Tibial artery (tissue), 4 donors: ENCODE data around the gene SEPTIN6.

Experiments used
- DNase-seq, 2 donors: peaks; one replicate each; pipeline ENCODE4 v3.0.0-alpha.2; 2019
- H3K27ac ChIP-seq, 2 donors: fragments of 200-600 bp; sonication (generic) in 1 of 2; 1 replicate in 1 of 2; 2 replicates in 1 of 2; pipeline ENCODE4 v1.5.1; 2018 to 2019; ENCODE audit warnings: mild to moderate bottlenecking in 1 of 2
- H3K27me3 ChIP-seq, 2 donors: fragments of 200-600 bp; sonication (generic) in 1 of 2; one replicate each; pipeline versions ENCODE4 v1.5.1 to v1.6.0; 2016 to 2019
- H3K36me3 ChIP-seq, 3 donors: fragments of 200-600 bp; sonication (generic) in 2 of 3; one replicate each; pipeline ENCODE4 v1.5.1; 2016 to 2019; ENCODE audit warnings: mild to moderate bottlenecking in 2 of 3
- H3K4me1 ChIP-seq, 4 donors: fragments of 200-600 bp; sonication (generic) in 2 of 4; 1 replicate in 3 of 4; 2 replicates in 1 of 4; pipeline ENCODE4 v1.5.1; 2016 to 2019
- H3K4me3 ChIP-seq, 2 donors: fragments of 200-600 bp; sonication (generic) in 1 of 2; 1 replicate in 1 of 2; 2 replicates in 1 of 2; pipeline ENCODE4 v1.5.1; 2018 to 2019; ENCODE audit warnings: mild to moderate bottlenecking in 2 of 2
- H3K9me3 ChIP-seq, 3 donors: fragments of 200-600 bp; sonication (generic) in 1 of 3; one replicate each; pipeline ENCODE4 v1.5.1; 2016 to 2019
- intact Hi-C: fragments of 100-400 bp; cut with DNase I; formaldehyde crosslinking; loops from one replicate; pipeline ENCODE4 v1.15.0; 2023; ENCODE audit warnings: low total_unique reads
- TF ChIP-seq, protein P1 (sequence below), 2 experiments: fragments of 200-600 bp in 1 of 2; fragments of 450-650 bp in 1 of 2; IDR thresholded peaks; one replicate each; pipeline ENCODE4 v1.5.1; 2017 to 2019; ENCODE audit warnings: antibody characterized with exemption in 2 of 2, mild to moderate bottlenecking in 1 of 2, moderate library complexity in 1 of 2

The SEPTIN6 gene

DNA sequence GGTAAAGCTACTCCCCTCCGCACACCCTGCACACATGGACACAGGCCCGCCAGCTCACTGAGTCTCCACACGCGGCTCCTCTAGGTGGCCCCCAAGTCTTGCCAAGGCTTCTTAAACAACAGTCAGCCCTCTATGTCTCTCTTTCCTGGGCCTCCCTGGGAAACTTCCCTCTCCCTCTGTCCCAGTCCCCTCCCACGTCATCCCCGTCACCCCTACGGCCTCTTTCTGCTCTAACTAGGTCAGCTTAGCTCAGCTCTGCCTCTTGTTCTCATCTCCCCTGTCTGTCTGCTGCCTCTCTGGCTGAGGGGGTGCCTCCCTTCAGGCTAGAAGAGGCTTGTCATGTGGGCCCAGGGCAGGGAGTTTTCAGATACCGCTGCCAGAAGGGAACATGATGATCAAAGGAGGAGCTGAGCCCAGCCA lies 38.8 kb downstream of the SEPTIN6 start:
- Histone ChIP-seq H3K27me3 (no peaks in the 10 kb centered on the region), H3K4me3 (no peak overlapping the region), H3K4me1 (no peaks in the 10 kb centered on the region), H3K36me3 (peaks cover 0 to 8% (median 0%) of the 10 kb centered on the region in 3 donors), H3K27ac (no peak overlapping the region), H3K9me3 (no peaks in the 10 kb centered on the region)
- TF ChIP-seq, protein P1, sequence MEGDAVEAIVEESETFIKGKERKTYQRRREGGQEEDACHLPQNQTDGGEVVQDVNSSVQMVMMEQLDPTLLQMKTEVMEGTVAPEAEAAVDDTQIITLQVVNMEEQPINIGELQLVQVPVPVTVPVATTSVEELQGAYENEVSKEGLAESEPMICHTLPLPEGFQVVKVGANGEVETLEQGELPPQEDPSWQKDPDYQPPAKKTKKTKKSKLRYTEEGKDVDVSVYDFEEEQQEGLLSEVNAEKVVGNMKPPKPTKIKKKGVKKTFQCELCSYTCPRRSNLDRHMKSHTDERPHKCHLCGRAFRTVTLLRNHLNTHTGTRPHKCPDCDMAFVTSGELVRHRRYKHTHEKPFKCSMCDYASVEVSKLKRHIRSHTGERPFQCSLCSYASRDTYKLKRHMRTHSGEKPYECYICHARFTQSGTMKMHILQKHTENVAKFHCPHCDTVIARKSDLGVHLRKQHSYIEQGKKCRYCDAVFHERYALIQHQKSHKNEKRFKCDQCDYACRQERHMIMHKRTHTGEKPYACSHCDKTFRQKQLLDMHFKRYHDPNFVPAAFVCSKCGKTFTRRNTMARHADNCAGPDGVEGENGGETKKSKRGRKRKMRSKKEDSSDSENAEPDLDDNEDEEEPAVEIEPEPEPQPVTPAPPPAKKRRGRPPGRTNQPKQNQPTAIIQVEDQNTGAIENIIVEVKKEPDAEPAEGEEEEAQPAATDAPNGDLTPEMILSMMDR (IDR thresholded peaks at IDR 0.05), result no peak
- no peak for DNase-seq
- intact Hi-C loops, result no loop called here

DNA sequence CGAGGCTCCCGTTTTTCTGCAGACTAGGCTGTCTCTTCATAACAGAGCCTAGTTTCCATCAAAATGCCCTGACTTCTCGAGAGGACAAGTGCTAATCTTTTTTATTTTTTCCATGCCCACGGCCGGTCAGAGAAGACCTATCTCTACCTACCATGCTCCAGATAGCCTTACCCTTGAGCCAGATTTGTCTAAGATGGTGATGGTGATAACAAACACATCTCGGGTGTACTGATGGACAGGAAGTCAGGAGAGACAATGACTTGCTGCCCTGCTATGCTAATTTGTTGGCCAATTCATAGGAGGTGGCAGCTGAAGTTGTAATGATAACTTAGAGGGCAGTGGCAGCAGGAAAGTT lies 44.6 kb downstream of the SEPTIN6 start:
- TF ChIP-seq, protein P1 (IDR thresholded peaks at IDR 0.05), result no peak
- DNase-seq, result no peak
- H3K4me3 ChIP-seq, result no peak overlapping the region
- no peaks in the 10 kb centered on the region for H3K27me3 ChIP-seq
- H3K36me3 ChIP-seq, result peaks cover 0 to 8% (median 0%) of the 10 kb centered on the region in 3 donors
- intact Hi-C loops, result no loop called here
- H3K9me3 ChIP-seq, result no peaks in the 10 kb centered on the region
- no peaks in the 10 kb centered on the region for H3K4me1 ChIP-seq
- H3K27ac ChIP-seq, result no peak overlapping the region

DNA sequence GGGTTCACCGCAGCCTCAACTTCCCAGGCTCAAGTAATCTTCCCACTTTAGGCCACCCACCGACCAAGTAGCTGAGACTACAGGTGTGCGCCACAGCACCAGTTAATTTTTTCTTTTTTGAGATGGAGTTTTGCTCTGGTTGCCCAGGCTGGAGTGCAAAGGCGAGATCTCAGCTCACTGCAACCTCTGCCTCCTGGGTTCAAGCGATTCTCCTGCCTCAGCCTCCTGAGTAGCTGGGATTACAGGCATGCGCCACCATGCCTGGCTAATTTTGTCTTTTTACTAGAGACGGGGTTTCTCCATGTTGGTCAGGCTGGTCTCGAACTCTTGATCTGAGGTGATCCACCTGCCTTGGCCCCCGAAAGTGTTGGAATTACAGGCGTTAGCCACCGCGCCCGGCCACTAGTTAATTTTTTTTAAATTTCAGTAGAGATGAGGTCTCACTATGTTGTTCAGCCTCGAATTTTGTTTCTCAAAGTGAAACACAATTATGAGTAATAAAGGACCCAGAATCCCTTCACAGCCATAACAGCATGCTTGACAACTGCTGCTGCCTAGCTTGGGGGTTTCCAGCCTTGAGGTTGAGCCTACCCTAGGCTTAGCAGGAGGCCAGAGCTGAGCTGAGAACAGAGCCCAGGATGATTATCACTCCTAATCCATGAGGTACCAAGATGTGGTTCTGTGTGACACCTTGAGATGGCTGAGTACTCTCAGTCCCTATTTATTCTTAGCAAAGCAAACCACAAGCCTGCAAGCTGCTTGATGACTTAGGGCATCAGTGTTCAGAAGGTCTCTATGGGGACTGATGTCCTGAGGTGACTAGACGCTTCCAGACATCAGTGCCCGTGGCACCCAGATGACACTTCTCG lies 45.2 kb downstream of the SEPTIN6 start:
- no peaks in the 10 kb centered on the region for H3K9me3 ChIP-seq
- no peaks in the 10 kb centered on the region for H3K27me3 ChIP-seq
- TF ChIP-seq, protein P1 (IDR thresholded peaks at IDR 0.05), result no peak
- intact Hi-C loops, result no loop called here
- H3K27ac ChIP-seq, result no peak overlapping the region
- DNase-seq, result no peak
- H3K36me3 ChIP-seq, result peaks cover 0 to 7% (median 0%) of the 10 kb centered on the region in 3 donors
- H3K4me1 ChIP-seq, result no peaks in the 10 kb centered on the region
- H3K4me3 ChIP-seq, result no peak overlapping the region

DNA sequence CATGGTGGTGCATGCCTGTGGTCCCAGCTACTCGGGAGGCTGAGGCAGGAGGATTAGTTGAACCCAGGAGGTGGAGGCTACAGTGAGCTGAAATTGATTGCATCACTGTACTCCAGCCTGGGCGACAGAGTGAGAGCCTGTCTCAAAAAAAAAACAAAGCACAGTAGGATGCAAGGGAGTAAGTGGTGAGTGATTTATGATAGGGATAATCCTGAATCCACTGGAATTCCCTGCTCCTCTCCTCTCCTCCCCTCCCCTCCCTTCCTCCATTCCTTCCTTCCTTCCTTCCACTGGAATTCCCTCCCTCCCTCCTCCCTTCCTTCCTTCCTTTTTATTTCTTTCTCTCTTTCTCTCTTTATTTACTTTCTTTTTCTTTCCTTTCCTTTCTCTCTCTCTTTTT lies 45.9 kb downstream of the SEPTIN6 start:
- no peak for DNase-seq
- Histone ChIP-seq H3K27ac (no peak overlapping the region), H3K27me3 (no peaks in the 10 kb centered on the region), H3K4me1 (no peaks in the 10 kb centered on the region), H3K4me3 (no peak overlapping the region), H3K36me3 (peaks cover 0 to under 1% (median 0%) of the 10 kb centered on the region in 3 donors), H3K9me3 (no peaks in the 10 kb centered on the region)
- intact Hi-C loops, result no loop called here
- TF ChIP-seq, protein P1 (IDR thresholded peaks at IDR 0.05), result no peak

DNA sequence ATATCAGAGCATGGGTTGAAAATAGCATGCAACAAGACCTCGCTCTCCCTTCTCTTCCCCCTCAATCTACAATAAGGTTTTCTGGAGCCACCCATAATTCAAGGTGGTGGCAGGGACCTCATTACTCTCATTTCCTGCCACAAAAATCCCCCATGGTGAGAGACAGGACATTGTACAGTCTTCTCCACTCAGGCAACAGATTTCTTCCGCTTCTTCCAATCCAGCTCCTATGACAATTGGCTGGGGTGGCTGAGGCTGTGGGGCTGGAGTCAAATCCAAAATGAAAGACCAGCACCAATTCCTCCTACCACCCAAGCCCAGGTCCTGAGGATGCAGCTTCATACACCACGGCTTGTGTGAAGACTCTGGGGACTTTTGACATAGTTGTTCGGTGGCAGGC lies 46.5 kb downstream of the SEPTIN6 start:
- TF ChIP-seq, protein P1 (IDR thresholded peaks at IDR 0.05), result no peak
- intact Hi-C loops, result no loop called here
- no peaks in the 10 kb centered on the region for H3K27me3 ChIP-seq

More for the DNA sequence above, 46.5 kb downstream of the SEPTIN6 start:
- Histone ChIP-seq H3K36me3 (no peaks in the 10 kb centered on the region), H3K27ac (no peak overlapping the region), H3K4me3 (no peak overlapping the region), H3K9me3 (no peaks in the 10 kb centered on the region), H3K4me1 (no peaks in the 10 kb centered on the region)
- no peak for DNase-seq
